Left ventricle myocardium inferior (tissue), 1 donor: ENCODE results near the gene OSBPL3. TPM values are rescaled to one million over a fixed set of nuclear protein-coding genes. Genes with fewer than 3 reads are reported as not detected.

Source experiments
- DNase-seq: peaks from one replicate; pipeline ENCODE4 v3.0.0-alpha.2; 2020
- H3K27ac ChIP-seq: fragments of 200-600 bp; replicated peaks from 2 replicates; pipeline ENCODE4 v1.8.0; 2021
- H3K27me3 ChIP-seq: fragments of 200-600 bp; 2 replicates; pipeline ENCODE4 v1.8.0; 2021; ENCODE audit warnings: low read depth
- H3K36me3 ChIP-seq: fragments of 200-600 bp; 2 replicates; pipeline ENCODE4 v1.8.0; 2021
- H3K4me1 ChIP-seq: fragments of 200-600 bp; 2 replicates; pipeline ENCODE4 v1.8.0; 2021
- H3K4me3 ChIP-seq: fragments of 200-600 bp; 2 replicates; pipeline ENCODE4 v1.8.0; 2021; ENCODE audit warnings: mild to moderate bottlenecking, moderate library complexity
- H3K9me3 ChIP-seq: fragments of 200-600 bp; replicated peaks from 2 replicates; pipeline ENCODE4 v1.8.0; 2021
- CTCF ChIP-seq: fragments of 200-600 bp; IDR thresholded peaks from 2 replicates; pipeline ENCODE4 v1.8.0; 2021; ENCODE audit warnings: antibody characterized with exemption, mild to moderate bottlenecking, borderline replicate concordance
- intact Hi-C: fragments of 100-400 bp; cut with micrococcal nuclease; formaldehyde crosslinking; loops from one replicate; pipeline ENCODE4 v1.11.0; 2022
- total RNA-seq: library from RNA; stranded (reverse); fragmentation: NEBNext Ultra II Directional; extraction: Animal tissue kit (Norgen Biotek cat#: 25700); gene quantifications from one replicate; pipeline ENCODE4 v1.2.1, GENCODE V29; 2021
- donor health status: DM: no; HTN: yes; CAD: no; lungs with severe emphysema.

OSBPL3 gene
- total RNA-seq, 1 donor from 2014 or later, result 4.3 TPM

- DNase-seq, result no peak
Measured at GRCh38 chr7:24920451-24921361, 59.3 kb downstream of the OSBPL3 start.

GRCh38 chr7:24917510-24918239 is 62.3 kb downstream of the OSBPL3 start:
- no peak overlapping the region for H3K27ac ChIP-seq
- H3K4me3 ChIP-seq, result no peak overlapping the region
- H3K9me3 ChIP-seq, result no peaks in the 10 kb centered on the region
- H3K4me1 ChIP-seq, result peaks cover 16% of the 10 kb centered on the region
- no peaks in the 10 kb centered on the region for H3K27me3 ChIP-seq
- TF ChIP-seq CTCF, result no peak
- DNase-seq, result no peak
- intact Hi-C loops, result no loop called here
- no peaks in the 10 kb centered on the region for H3K36me3 ChIP-seq

More at GRCh38 chr7:24920451-24921361, 59.3 kb downstream of the OSBPL3 start:
- H3K27me3 ChIP-seq, result no peaks in the 10 kb centered on the region
- peaks cover 39% of the 10 kb centered on the region for H3K4me1 ChIP-seq
- no peaks in the 10 kb centered on the region for H3K9me3 ChIP-seq
- H3K27ac ChIP-seq, result peak overlapping the region; percentile 68
- intact Hi-C loops, result no loop called here
- no peak overlapping the region for H3K4me3 ChIP-seq
- no peak for TF ChIP-seq CTCF
- no peaks in the 10 kb centered on the region for H3K36me3 ChIP-seq

GRCh38 chr7:24916463-24917040 is 63.4 kb downstream of the OSBPL3 start:
- no peak for DNase-seq
- Histone ChIP-seq H3K4me3 (no peak overlapping the region), H3K36me3 (no peaks in the 10 kb centered on the region), H3K4me1 (peaks cover 12% of the 10 kb centered on the region), H3K27ac (no peak overlapping the region), H3K9me3 (no peaks in the 10 kb centered on the region), H3K27me3 (no peaks in the 10 kb centered on the region)
- no peak for TF ChIP-seq CTCF
- intact Hi-C loops, result no loop called here

GRCh38 chr7:24914465-24914859 is 65.5 kb downstream of the OSBPL3 start:
- no peaks in the 10 kb centered on the region for H3K27me3 ChIP-seq
- TF ChIP-seq CTCF, result no peak
- no peak overlapping the region for H3K27ac ChIP-seq
- no peaks in the 10 kb centered on the region for H3K36me3 ChIP-seq
- no peak overlapping the region for H3K4me3 ChIP-seq
- no peaks in the 10 kb centered on the region for H3K9me3 ChIP-seq
- DNase-seq, result no peak
- intact Hi-C loops, result no loop called here
- H3K4me1 ChIP-seq, result peaks cover 28% of the 10 kb centered on the region

- Histone ChIP-seq H3K4me1 (peaks cover 33% of the 10 kb centered on the region), H3K27ac (no peak overlapping the region), H3K36me3 (no peaks in the 10 kb centered on the region), H3K4me3 (no peak overlapping the region), H3K27me3 (no peaks in the 10 kb centered on the region), H3K9me3 (no peaks in the 10 kb centered on the region)
- intact Hi-C loops, result no loop called here
- TF ChIP-seq CTCF, result no peak
- DNase-seq, result no peak
Measured at GRCh38 chr7:24913801-24914464, 66.0 kb downstream of the OSBPL3 start.
